Stomach (tissue), 9 donors: ENCODE results near the gene NUCKS1. TPM values are rescaled to one million over a fixed set of nuclear protein-coding genes. Genes with fewer than 3 reads are reported as not detected.

Experiments used
- DNase-seq, 2 donors: peaks; one replicate each; pipeline versions ENCODE4 v3.0.0 to v3.0.0-alpha.2; 2013 to 2019
- H3K27ac ChIP-seq, 5 donors: fragments of 200-600 bp in 4 of 5; sonication (generic) in 4 of 5; one replicate each; pipeline ENCODE4 v1.5.1; 2013 to 2019; ENCODE audit warnings: mild to moderate bottlenecking in 1 of 5, moderate library complexity in 1 of 5
- H3K27me3 ChIP-seq, 3 donors: fragments of 200-600 bp; sonication (generic); one replicate each; pipeline ENCODE4 v1.5.1; 2017 to 2019; ENCODE audit warnings: mixed run types in 1 of 3
- H3K36me3 ChIP-seq, 4 donors: fragments of 200-600 bp; sonication (generic); 1 replicate in 3 of 4; 2 replicates in 1 of 4; pipeline ENCODE4 v1.5.1; 2016 to 2019
- H3K4me1 ChIP-seq, 4 donors: fragments of 200-600 bp; sonication (generic); one replicate each; pipeline ENCODE4 v1.5.1; 2016 to 2019
- H3K4me3 ChIP-seq, 4 donors: fragments of 200-600 bp; sonication (generic) in 3 of 4; one replicate each; pipeline ENCODE4 v1.5.1; 2016 to 2019; ENCODE audit warnings: mild to moderate bottlenecking in 1 of 4
- H3K9me3 ChIP-seq, 4 donors: fragments of 200-600 bp; sonication (generic); one replicate each; pipeline ENCODE4 v1.5.1; 2016 to 2019
- EP300 ChIP-seq: sonication (generic); formaldehyde crosslinking; IDR thresholded peaks from one replicate; pipeline ENCODE4 v1.6.1; 2017; ENCODE audit warnings: antibody characterized with exemption
- POLR2A ChIP-seq, 4 donors: fragments of 450-650 bp; IDR thresholded peaks; one replicate each; pipeline ENCODE4 v1.6.1; 2016; ENCODE audit warnings: antibody characterized with exemption in 4 of 4, control low read depth in 2 of 4, mild to moderate bottlenecking in 1 of 4, moderate library complexity in 1 of 4
- POLR2AphosphoS5 ChIP-seq, 3 donors: sonication (generic); formaldehyde crosslinking; IDR thresholded peaks; one replicate each; pipeline ENCODE4 v1.6.1; 2016; ENCODE audit warnings: antibody characterized with exemption in 3 of 3
- WGBS, 5 donors: extraction: QIAGEN DNeasy Blood & Tissue Kit in 3 of 5; methylation state at CpG; one replicate each; pipeline versions ENCODE4 v1.1.5 to v1.1.7; 2013 to 2018; 5-methylcytosine and 5-hydroxymethylcytosine counted together
- intact Hi-C: fragments of 100-400 bp; cut with DNase I; formaldehyde crosslinking; loops from one replicate; pipeline ENCODE4 v1.15.1; 2023; ENCODE audit warnings: low total_unique reads
- polyA plus RNA-seq, 3 donors: library from polyadenylated mRNA; stranded (reverse); fragments of 200-250 nt; gene quantifications; one replicate each; pipeline ENCODE4 v1.2.3, GENCODE V29; 2013
- total RNA-seq, 5 donors: library from RNA; depleted of rRNA; stranded (reverse); fragments of >200 nt; gene quantifications; one replicate each; pipeline versions ENCODE4 v1.1.0 to v1.2.3, GENCODE V29; 2014 to 2016
- TF ChIP-seq, protein P1 (sequence below), 7 experiments: fragments of 450-650 bp in 4 of 7; fragments of 200-600 bp in 3 of 7; sonication (generic) in 3 of 7; IDR thresholded peaks; one replicate each; pipeline ENCODE4 v1.5.1; 2016 to 2019; ENCODE audit warnings: antibody characterized with exemption in 7 of 7, control low read depth in 2 of 7, mild to moderate bottlenecking in 1 of 7
- donor health status: healthy with polysubstance abuse.
- donor health status: Bipolar disorder and iron deficiency.
- donor health status: healthy.

Gene NUCKS1
- total and polyA plus RNA-seq, 8 donors, result 28.0 to 330 (median 44.0) TPM

GRCh38 chr1:205764578-205764977, 14.6 kb upstream of the NUCKS1 start:
- H3K9me3 ChIP-seq, result no peaks in the 10 kb centered on the region
- no peaks in the 10 kb centered on the region for H3K27me3 ChIP-seq
- 95 to 100% (median 96%) methylated on average over 2 of the region's 2 CpGs for WGBS, 5 donors
- H3K27ac ChIP-seq, result no peak overlapping the region
- H3K4me3 ChIP-seq, result no peak overlapping the region
- H3K4me1 ChIP-seq, result peaks cover 0 to 3% (median 0%) of the 10 kb centered on the region in 4 donors
- intact Hi-C loops, result no loop called here
- TF ChIP-seq POLR2AphosphoS5 (IDR thresholded peaks at IDR 0.05), result no peak
- TF ChIP-seq EP300, result no peak
- TF ChIP-seq, protein P1, sequence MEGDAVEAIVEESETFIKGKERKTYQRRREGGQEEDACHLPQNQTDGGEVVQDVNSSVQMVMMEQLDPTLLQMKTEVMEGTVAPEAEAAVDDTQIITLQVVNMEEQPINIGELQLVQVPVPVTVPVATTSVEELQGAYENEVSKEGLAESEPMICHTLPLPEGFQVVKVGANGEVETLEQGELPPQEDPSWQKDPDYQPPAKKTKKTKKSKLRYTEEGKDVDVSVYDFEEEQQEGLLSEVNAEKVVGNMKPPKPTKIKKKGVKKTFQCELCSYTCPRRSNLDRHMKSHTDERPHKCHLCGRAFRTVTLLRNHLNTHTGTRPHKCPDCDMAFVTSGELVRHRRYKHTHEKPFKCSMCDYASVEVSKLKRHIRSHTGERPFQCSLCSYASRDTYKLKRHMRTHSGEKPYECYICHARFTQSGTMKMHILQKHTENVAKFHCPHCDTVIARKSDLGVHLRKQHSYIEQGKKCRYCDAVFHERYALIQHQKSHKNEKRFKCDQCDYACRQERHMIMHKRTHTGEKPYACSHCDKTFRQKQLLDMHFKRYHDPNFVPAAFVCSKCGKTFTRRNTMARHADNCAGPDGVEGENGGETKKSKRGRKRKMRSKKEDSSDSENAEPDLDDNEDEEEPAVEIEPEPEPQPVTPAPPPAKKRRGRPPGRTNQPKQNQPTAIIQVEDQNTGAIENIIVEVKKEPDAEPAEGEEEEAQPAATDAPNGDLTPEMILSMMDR (IDR thresholded peaks at IDR 0.05), result no peak
- no peak for TF ChIP-seq POLR2A (IDR thresholded peaks at IDR 0.05)
- peaks cover 0 to 5% (median 2%) of the 10 kb centered on the region in 4 donors for H3K36me3 ChIP-seq
- no peak for DNase-seq

- no peaks in the 10 kb centered on the region for H3K4me1 ChIP-seq
- no peak overlapping the region for H3K27ac ChIP-seq
- H3K27me3 ChIP-seq, result no peaks in the 10 kb centered on the region
- no peak for TF ChIP-seq EP300
- TF ChIP-seq POLR2AphosphoS5 (IDR thresholded peaks at IDR 0.05), result no peak
- TF ChIP-seq POLR2A (IDR thresholded peaks at IDR 0.05), result no peak
- TF ChIP-seq, protein P1 (IDR thresholded peaks at IDR 0.05), result no peak
- DNase-seq, result no peak
- H3K4me3 ChIP-seq, result no peak overlapping the region
- intact Hi-C loops, result no loop called here
- no peaks in the 10 kb centered on the region for H3K36me3 ChIP-seq
- no peaks in the 10 kb centered on the region for H3K9me3 ChIP-seq
Measured at GRCh38 chr1:205763980-205764379, 14.0 kb upstream of the NUCKS1 start.

GRCh38 chr1:205760606-205761005, 10.6 kb upstream of the NUCKS1 start:
- intact Hi-C loops, result no loop called here
- Histone ChIP-seq H3K9me3 (no peaks in the 10 kb centered on the region), H3K4me3 (no peak overlapping the region), H3K4me1 (no peaks in the 10 kb centered on the region), H3K27ac (no peak overlapping the region), H3K27me3 (no peaks in the 10 kb centered on the region), H3K36me3 (no peaks in the 10 kb centered on the region)
- DNase-seq, result no peak
- 73 to 86% (median 85%) methylated on average over 3 of the region's 3 CpGs for WGBS, 5 donors
- TF ChIP-seq, protein P1 (IDR thresholded peaks at IDR 0.05), result no peak
- TF ChIP-seq EP300, result no peak
- no peak for TF ChIP-seq POLR2AphosphoS5 (IDR thresholded peaks at IDR 0.05)
- TF ChIP-seq POLR2A (IDR thresholded peaks at IDR 0.05), result no peak

DNA sequence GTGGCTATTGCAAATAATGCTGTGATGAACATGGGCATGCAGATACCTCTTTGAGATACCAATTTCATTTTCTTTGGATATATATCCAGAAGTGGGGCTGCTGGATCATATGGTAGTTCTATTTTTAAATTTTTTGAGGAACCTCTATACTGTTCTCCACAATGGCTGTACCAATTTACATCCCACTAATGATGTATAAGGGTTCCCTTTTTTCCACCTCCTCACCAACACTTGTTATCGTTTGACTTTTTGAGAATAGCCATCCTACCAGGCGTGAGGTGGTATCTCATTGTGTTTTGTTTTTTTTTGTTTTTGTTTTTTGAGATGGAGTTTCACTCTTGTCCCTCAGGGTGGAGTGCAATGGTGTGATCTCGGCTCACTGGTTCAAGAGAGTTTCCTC, 6.6 kb upstream of the NUCKS1 start:
- H3K36me3 ChIP-seq, result no peaks in the 10 kb centered on the region
- intact Hi-C loops, result no loop called here
- 92 to 96% (median 95%) methylated on average over 3 of the region's 3 CpGs for WGBS, 5 donors
- no peaks in the 10 kb centered on the region for H3K4me1 ChIP-seq
- H3K27ac ChIP-seq, result no peak overlapping the region
- no peak for DNase-seq
- peaks cover 0 to 3% (median 0%) of the 10 kb centered on the region in 3 donors for H3K27me3 ChIP-seq
- H3K4me3 ChIP-seq, result no peak overlapping the region
- no peak for TF ChIP-seq POLR2A (IDR thresholded peaks at IDR 0.05)
- H3K9me3 ChIP-seq, result no peaks in the 10 kb centered on the region

DNA sequence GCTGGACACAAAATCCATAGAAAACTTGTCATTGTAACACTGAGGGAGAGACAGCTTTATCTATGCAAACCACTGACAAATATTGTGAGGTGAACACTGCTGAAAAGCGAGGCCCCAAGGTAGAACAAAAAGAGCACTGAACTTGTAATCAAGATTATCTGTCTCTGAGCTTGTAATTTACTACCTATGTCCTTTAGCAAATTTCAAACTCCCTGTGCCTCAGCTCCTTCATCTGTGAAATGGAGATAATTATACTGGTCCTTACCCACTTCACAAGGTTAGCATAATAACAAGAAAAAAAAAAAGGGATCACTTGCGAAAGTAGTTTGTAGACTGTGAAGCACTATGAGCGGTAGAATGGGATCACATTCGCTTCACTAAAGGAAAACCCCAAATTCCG, 4.9 kb upstream of the NUCKS1 start:
- 64 to 93% (median 76%) methylated on average over 5 of the region's 5 CpGs for WGBS, 5 donors

More for the DNA sequence above, 4.9 kb upstream of the NUCKS1 start:
- Histone ChIP-seq H3K27me3 (peaks cover 0 to 3% (median 0%) of the 10 kb centered on the region in 3 donors), H3K4me1 (peaks cover 0 to 6% (median 3%) of the 10 kb centered on the region in 4 donors), H3K9me3 (no peaks in the 10 kb centered on the region), H3K36me3 (no peaks in the 10 kb centered on the region), H3K27ac (no peak overlapping the region), H3K4me3 (no peak overlapping the region)
- no peak for DNase-seq
- intact Hi-C loops, result no loop called here
- no peak for TF ChIP-seq POLR2A (IDR thresholded peaks at IDR 0.05)
- TF ChIP-seq, protein P1 (IDR thresholded peaks at IDR 0.05), result no peak
- TF ChIP-seq EP300, result no peak
- TF ChIP-seq POLR2AphosphoS5 (IDR thresholded peaks at IDR 0.05), result no peak
